Measurements from ENCODE around the gene GRK6.

GRK6 gene

DNA sequence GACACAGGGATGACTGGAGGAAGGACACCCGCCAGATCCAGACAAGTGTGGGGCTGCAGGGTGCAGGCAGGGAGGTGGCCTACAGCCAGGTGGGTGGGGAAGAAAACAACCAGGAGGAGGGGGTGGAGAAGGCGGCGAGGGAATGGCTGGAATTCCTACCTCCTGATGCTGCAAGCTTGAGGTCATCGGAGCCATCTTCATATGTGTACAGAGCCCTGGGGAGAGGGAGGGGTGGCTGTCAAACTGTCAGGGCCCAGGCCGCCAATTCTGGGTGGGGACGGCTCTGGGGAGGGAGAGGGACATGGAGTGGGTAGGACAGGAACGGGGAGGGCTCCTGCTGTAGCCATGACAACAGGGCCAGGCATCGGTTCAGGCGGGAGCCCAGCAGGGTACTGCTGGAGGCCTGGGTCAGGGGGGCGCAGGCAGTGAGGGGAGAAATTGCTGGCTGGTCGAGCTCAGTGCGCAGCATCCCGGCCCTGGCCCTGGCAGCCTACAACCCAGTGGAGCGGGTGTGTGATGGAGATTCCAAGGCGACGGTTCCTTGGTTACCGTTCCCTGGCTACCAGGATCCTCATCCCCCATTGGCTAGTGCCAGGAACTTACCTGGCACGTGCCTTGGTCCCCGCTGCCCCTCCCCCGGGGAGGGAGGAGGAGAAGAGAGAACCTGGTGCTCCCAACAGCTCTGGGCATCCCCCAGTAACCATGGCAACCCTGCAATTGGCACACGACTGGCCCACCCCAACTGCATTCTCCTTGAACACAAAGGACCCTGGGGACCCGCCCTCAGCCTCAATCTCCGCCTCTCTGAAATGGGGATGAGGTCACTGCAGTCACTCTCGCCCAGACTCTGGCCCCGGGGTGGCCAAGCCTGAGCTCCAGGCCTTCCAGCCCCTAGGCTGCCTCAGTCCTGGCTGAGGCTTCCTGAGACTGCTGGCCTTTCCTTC, 42.5 kb downstream of the GRK6 start:
- TF ChIP-seq ZFX (IDR thresholded peaks at IDR 0.05; ENCODE audit: borderline replicate concordance) = no peak
- TF ChIP-seq, protein P1, sequence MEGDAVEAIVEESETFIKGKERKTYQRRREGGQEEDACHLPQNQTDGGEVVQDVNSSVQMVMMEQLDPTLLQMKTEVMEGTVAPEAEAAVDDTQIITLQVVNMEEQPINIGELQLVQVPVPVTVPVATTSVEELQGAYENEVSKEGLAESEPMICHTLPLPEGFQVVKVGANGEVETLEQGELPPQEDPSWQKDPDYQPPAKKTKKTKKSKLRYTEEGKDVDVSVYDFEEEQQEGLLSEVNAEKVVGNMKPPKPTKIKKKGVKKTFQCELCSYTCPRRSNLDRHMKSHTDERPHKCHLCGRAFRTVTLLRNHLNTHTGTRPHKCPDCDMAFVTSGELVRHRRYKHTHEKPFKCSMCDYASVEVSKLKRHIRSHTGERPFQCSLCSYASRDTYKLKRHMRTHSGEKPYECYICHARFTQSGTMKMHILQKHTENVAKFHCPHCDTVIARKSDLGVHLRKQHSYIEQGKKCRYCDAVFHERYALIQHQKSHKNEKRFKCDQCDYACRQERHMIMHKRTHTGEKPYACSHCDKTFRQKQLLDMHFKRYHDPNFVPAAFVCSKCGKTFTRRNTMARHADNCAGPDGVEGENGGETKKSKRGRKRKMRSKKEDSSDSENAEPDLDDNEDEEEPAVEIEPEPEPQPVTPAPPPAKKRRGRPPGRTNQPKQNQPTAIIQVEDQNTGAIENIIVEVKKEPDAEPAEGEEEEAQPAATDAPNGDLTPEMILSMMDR (IDR thresholded peaks at IDR 0.05) = no peak
- no peak overlapping the region for H3K27ac ChIP-seq

DNA sequence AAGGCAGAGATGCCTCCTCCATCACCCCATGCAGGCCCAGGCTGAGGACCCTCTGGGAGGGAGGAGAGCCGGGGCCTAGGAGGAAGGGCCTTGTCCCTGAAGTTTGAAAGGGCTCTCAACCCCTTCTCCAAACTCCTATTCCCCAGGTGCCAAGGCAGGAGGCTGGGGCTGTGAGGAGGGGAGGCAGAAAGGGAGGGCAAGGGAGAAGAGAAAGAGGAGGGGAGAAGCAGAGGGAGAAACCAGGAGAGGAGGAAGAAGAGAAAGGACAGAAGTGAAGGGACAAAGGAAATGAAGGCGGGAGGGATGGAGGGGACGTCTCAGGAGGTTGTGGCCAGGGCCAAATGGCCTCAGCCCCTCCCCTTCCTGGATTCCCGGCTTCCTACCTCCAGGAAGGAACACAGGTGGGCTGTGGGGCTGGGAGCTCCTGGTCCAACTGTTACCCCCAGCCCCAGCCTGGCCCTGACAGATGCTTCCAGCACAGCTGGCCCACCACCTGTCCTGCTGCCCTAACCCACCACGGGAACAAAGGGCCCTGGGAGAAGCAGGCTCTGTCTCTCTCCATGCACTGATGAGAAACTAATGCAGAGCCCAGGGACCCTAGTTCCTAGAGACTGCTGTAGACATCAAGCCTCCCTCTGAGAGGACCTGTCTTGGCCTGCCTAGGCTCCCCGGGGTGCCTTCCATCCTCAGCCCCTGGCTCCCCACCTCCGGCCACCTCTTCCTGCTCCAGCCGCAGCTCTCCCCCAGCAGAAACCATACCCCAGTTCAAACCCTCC, 43.5 kb downstream of the GRK6 start:
- no peak overlapping the region for H3K27ac ChIP-seq

DNA sequence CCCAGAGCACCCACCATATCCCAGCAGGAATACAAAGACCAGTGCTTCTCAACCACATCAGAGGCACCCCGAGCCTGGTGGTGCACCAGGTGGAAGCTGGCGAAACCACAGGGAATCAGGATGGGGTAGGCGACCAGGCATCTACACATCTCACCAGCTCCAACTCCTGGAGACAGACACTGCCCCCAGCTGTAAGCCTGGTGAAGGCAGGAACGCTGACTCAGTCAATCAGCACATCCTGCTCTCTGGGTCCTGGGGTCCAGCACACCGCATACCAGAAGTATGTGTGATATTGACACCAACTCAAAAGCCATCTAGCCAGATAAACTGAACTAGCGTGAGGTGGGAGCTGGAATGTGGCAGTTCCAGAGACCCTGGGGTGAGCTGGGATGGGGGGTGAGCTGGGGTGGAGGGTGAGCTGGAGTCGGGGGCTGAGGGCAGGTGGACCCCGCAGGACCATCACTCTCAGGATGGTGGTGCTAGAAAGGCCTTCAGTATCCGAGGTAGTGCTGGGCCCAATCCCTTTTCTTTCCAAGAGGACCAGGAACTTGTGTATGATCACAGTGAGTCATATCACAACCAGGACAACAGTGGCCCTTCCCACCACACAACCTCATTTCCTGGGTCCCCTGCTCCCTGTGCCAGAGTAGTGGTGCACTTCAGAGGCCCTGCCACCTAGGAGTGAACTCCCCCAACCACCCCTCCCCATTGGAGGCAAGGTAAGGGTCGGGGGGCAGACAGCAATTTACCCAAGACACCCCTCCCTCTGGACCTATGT, 44.5 kb downstream of the GRK6 start:
- H3K27ac ChIP-seq = no peak overlapping the region
- TF ChIP-seq ZFX (IDR thresholded peaks at IDR 0.05; ENCODE audit: borderline replicate concordance) = no peak
- TF ChIP-seq, protein P1 (IDR thresholded peaks at IDR 0.05) = no peak

More for the DNA sequence above, 43.5 kb downstream of the GRK6 start:
- TF ChIP-seq, protein P1 (IDR thresholded peaks at IDR 0.05) = no peak
- TF ChIP-seq ZFX (IDR thresholded peaks at IDR 0.05; ENCODE audit: borderline replicate concordance) = no peak

DNA sequence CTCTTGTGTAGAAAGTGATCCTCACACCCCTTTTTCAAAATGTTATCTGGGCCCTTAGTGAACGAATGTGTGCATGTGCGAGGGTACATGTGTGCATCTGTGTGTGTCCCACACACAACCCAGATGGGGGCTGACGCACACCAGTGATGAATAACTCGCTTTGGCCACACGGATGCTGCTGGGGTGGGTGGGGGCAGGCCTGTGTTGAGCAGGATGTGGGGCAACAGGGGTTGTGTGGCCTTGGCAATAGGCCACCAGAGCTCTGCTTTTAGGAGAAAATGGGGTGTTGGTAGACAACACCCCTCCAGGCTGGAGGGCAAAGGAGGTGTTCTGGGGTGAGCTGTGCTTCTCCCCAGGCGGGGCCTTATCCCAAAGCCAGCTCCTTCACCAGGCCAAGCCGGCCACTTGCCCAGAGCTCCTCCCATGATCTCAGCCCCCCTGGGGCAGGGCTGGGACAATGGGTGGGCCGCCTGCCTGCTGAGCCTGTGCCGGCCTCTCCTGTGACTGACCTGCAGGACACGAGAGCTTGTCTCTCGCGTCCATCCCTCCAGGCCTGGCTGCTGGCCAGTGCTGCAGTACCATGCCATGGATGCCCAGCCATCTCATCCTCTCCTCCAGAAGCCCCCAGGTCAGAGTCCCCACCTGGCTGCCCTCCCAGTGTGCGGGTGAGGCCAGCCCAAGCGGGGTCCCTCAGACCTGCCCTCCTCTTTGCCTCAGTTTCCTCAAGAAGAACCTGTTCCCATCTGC, 45.3 kb downstream of the GRK6 start:
- peak overlapping the region; percentile 64; the same call in 1 of the 2 replicates for H3K27ac ChIP-seq
- TF ChIP-seq, protein P1 (IDR thresholded peaks at IDR 0.05) = no peak
- no peak for TF ChIP-seq ZFX (IDR thresholded peaks at IDR 0.05; ENCODE audit: borderline replicate concordance)

DNA sequence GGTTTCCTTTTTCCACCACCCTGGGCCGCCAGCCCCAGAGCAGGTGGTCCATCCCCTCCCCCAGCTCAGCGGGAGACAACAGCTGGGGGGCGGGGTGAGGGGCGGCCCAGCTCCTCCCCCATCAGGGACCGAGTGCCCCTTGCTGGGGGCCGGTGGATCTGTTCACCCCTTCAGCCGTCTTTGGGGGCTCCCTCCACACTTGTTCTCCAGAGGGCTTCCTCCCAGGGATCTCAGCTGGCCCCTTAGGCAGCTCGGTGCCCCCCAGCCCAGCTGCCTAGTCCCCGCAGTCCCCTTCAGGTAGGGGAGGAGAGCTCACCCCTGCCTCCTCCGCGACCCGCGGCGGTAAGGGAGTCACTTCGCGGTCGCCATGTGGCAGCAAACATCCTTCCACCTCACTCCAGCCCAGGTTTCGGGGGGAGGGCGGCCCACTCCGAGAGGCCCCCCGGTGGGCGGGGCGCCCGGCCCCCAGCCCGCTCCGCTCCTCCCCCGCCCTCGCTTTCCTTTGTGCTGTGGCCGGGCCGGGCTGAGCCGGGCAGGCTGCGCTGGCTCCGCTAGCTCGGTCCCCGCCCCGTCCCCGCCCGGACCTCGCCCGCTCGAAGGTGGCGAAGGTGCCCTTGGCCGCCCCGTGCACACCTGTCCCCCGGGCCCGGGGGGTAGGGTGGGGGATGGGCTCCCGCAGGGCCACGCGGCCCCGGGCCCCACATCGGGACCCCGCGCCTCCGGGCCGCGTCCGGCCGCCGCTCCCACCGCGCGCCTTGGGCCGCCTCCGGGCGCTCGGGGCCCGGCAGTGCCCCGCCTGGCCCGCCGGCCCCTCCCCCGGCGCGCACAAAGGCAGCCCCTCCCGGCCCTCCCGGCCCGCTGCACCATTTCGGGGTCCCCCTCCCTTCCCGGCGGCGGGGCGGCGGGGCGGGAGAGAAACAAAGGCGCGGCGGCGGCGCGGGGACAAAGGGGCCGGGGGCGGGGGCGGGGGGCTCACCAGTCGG, 46.3 kb downstream of the GRK6 start:
- H3K27ac ChIP-seq = peak overlapping the region; percentile 64
- no peak for TF ChIP-seq ZFX (IDR thresholded peaks at IDR 0.05; ENCODE audit: borderline replicate concordance)
- TF ChIP-seq, protein P1 (IDR thresholded peaks at IDR 0.05) = no peak

Data from 22Rv1 (cell line).